ENCODE measurements around the gene ROBO1.

The ROBO1 gene

DNA sequence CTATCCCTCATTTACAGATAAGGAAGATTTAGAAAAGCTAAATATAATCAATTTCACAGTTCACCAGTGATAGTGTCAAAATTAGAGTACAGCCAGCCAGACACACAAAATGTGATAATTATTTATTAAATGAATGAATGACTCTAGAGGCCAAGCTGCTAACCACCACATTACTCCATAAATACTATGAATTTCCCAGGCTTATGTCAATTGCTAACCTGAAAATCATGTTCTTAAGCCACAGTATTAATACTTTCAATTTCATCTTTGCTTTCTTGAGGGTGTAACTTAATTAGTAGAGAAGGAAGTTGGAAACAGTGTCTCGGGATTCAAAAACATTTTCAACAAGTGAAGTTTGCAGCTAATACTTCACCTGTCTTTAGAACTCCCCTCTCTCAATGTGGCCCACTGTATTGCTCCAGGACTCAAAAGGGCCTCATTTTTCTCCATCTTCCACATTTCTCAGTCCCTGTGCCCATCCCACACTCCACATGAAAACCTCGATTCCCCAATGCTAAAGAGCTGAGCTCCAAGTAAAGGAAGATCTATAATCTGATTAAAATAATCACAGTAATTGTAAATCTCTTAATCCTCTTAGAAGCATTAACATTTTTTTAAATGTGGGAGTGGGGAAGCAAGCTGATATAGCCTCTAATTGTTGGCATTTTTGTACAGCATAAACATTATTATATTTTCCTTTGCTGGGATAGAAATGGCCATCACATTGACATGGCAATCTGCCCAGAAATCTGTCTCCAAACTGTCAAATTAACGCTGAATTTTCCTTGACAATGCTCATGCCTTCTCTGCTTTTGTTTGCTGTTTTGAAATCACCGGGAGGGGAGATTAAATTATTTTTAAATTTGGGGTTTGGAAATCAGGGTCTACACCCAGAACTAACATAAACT is 765.1 kb downstream of the ROBO1 start:
- no peak for DNase-seq

- DNase-seq, result no peak
Observed at GRCh38 chr3:79001255-79001654, 766.5 kb downstream of the ROBO1 start.

GRCh38 chr3:78999139-78999538 is 768.7 kb downstream of the ROBO1 start:
- no peak for DNase-seq

DNA sequence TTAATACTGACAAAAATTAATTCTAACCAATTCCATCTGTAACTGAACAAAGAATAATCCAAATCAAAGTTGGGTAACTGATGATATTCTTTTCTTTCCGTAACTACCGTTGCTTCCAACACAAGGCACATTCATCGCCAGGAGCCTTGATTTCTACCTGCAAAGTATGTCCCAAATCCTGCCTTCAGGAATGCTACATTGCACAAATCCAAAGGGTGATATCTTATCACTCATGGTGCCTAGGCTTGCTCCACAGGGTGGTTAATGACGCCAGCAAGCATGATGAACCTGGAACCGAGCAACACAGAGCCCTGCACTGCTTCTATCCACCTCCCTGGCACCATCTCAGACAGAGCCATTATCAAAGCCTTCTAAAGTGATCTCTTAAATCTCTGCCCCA is 772.7 kb downstream of the ROBO1 start:
- no peak for DNase-seq

DNA sequence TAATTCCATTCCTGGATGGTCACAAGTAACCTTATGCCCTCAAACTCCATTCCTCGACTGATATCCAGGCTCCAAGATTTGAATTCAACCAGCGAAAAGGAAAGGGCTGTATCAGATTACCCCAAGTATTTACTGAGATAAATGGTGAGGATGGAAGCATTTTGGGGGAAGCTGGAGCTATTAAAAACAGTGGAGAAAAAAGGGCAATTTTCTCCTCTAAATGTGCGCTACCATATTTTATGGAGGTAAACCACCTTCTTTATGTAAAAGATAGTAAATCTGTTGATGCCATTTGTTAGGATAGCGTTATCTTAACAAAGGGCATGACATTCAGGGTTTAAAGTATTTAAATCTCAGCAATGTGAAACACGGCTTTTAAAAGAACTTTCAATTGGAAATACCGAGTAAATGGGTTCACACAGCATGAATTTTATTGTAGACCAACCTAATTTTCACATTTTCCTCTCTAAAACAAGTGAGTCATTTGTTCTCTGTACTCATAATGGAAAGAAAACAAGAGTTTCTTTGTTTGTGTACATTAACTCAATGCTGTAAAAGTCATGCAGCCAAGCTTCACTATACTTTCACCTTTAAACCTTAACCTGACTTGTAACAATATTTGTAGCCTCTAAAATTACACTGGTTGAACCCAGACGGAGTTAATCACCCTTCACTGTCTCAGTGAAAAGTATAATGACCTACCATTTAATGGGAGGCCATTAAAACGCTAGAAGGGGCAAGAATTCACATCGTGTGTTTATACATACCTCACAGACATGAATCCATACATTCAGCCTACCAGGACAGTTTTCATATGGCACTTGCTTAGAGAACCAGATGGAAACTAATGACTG is 773.4 kb downstream of the ROBO1 start:
- DNase-seq, result no peak

DNA sequence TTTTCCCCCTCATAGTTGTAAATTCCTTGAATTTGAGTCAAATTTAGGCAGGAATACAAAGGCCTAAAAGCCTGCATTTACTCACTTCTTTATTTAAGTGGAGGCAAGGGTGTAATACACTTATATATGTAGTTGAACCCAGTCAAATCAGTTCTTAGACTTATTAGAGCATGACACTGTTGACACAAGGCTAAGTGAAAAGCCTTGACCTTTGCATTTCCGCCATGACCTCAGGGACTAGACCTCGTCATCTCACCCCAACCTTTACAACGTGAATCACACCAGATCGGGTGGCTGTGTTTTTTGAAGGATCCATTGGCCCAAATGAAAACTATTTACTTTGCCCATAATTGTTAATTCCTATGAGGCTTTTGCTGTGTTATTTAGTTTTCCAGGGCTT is 774.4 kb downstream of the ROBO1 start:
- no peak for DNase-seq

GRCh38 chr3:78992830-78993229 is 775.0 kb downstream of the ROBO1 start:
- DNase-seq, result no peak

GRCh38 chr3:78992400-78992799 is 775.4 kb downstream of the ROBO1 start:
- DNase-seq, result no peak

DNA sequence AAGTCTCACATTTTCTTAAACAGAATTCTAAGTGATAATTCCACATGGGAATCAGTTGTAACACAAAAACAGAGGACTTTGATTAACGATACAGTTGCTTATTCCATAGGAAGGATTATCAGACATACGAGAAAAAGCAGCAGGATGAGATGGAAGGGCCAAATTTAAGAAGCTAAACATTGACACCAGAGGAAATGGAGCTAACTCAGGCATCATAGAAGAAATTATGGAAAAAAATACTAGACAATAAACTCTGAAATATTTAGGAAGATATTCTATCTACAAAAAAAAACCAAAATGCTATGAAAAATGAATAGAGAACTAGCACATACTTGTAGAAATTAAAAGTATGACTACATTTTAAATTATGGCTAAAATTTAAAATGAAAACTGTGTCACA is 776.1 kb downstream of the ROBO1 start:
- DNase-seq, result no peak

DNA sequence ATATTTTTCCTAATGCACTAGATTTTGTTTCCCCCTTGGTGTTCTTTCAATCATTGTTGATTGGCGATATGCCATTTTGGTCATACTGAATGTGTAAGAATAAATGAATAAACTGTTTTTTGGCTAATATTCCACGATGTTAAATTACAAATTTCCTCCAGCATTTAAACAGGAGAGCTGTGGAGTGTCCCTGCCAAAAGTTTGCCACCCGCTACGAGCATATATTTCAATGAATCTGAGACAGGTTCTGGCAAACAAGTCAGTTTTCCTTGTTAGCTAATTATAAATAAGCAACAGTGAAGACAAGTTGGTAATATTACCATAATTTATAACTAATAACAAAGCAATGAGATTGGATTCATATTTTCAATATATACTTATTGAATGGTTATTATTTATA is 777.6 kb downstream of the ROBO1 start:
- no peak for DNase-seq

DNA sequence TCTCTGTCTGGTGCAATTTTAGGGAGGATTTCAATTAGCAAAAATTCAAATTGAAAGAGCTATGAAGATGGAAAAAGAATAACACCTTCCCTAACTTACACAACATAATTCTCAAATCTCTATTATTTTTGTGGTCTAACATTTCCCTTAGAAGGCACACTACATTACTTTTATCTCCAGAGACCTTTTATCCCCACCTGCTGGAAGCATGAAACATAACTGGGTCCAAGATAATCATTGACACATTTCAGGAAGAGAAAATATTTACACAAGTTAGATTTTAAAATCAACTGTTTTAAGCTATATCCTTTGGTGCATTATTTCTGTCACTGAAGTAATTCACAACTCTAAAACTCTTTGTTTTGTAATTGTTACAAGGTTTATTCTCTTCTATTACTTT is 779.5 kb downstream of the ROBO1 start:
- DNase-seq, result no peak

DNA sequence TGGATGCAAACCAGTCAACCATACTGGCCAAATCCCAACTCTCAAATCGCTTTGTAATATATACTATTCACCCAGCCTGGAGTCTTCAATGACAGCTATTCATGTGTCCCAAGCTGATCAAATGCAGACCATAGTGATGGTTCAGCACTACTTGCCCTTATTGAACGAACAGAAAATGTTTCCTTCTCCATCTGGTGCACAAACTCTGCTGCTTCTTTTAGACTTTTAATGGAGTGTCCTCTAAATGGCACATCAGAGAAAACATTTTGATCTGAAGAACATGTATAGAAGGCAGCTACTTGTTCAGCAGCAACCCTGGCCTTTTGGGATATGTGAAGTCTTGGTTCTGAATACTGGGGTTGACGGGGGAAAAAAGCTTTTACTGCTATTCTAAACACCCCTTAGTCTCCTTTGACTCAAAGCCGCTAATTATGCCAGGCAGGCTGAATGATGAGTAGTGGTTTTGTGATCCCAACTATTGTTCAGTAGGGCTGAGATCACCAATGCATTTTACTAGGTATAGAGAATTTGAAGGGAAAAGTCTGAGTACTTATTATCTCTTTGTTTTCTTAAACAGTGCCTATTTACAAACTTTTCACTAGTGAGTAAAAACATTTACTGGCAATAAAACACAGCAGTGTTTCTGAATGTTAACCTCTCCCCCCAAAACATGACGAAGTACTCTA is 781.2 kb downstream of the ROBO1 start:
- no peak for DNase-seq

DNA sequence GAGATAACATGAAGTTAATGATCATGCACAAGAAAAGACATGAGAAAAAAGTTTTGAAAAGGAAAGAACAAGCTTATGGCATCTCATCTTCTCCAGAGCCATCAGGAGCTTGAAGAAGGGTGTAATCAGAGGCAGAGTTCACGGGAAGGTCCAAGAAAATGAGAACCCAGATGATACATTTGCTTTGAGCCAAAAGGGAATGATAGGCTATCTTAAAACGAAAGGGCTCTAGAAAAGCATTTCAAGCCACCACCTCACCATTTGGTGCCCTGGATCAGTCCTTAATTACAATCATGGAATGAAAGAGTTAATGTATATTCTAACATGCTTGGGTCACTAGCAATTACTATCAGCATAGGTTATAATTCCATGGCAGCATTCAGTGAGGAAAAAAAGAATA is 781.8 kb downstream of the ROBO1 start:
- no peak for DNase-seq

- no peak for DNase-seq
Observed at GRCh38 chr3:78979028-78979427, 788.8 kb downstream of the ROBO1 start.

GRCh38 chr3:78978037-78978436 is 789.8 kb downstream of the ROBO1 start:
- DNase-seq, result no peak

DNA sequence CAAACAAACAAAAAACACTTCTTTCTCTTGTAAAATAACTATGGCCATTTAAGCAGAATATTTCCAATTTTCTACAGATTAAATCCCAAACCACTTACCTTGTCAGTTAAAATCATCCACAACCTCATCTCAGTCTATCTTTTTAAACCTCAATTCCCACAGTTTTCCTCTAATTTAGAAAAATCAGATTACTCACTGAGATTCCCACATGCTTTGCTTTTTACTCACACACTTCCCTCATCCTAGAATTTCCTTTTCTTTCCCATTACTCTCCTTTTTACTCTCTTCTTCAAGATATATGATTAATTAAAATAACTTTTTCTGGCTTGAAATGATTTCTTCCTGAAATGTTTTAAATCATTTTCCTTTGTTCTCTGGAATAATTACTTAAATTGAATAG is 790.7 kb downstream of the ROBO1 start:
- DNase-seq, result no peak

GRCh38 chr3:78976200-78976599 is 791.6 kb downstream of the ROBO1 start:
- DNase-seq, result no peak

DNA sequence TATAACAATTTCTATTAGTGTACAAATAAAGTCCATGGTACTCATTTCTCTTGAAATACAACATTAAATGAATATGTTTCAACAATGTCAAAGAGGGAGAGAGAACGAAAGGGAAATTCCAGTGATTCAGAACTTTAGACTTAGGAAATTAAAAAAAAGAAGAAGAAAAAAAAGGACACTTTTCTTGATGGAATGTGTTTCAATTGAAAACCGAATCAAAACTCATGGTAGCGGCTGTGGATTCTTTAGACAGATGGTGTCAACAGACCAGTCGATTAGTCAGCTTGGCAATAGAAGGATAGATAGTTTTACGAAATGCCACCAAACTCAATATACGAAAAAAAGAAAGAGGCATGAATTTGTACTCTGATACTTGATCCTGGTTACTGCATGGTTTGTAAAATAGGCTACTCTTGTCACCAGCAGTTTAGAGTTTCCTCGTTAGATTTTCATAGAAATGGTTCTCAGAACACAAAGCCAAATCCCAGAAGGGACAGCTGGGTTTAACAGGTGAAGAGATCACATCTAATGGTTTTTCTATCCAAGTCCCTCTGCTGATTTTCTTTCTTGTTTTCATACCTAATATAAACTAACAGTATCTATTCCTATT is 793.5 kb downstream of the ROBO1 start:
- no peak for DNase-seq

DNA sequence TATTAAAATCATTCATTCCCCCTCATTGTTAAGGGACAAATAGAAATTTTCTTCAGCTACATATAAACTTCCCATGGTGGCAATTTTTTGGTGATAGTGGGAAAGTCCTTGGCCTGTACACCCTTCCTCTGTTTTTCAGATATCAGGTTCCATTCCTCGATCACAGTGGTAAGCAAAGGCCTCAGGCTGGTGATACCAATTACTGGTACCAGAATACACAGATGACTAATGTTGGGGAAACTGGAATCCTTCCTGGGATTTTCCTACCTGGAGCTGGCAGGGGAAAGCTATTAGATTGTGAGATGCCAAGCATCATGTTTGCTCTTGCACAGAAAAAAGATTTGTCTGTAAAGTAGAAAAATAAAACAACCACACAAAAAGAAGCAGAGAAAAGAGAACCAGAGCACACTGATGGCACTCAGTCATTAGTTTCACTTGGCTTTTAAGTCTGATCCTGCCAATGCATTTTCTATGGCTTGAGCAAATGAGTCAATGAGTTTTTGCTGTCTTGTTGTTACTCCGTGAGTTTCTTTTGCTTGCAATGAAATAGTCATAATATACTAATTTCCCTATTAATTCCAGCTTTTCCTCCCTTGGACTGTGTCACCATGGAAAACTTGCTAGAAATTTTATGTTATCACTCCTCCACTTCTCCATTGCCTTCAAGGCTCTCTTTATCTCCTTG is 795.0 kb downstream of the ROBO1 start:
- no peak for DNase-seq

DNA sequence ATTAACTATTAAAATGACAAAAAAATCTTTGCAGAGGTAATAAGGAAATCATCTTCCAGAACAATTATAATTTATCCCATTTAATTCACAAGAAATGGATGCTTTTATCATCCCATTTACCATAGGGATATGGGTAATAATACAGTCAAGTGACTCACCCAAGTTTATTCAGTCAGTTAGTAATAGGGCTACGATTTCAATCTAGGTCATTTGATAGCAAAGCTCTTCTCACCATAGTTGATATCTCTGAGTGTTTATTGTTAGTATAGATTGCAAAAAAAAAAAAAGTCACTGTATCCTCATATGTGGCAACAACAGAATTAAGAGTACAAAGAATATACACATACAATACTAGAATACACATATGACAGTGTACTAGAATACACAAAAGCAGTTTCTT is 797.1 kb downstream of the ROBO1 start:
- no peak for DNase-seq

DNA sequence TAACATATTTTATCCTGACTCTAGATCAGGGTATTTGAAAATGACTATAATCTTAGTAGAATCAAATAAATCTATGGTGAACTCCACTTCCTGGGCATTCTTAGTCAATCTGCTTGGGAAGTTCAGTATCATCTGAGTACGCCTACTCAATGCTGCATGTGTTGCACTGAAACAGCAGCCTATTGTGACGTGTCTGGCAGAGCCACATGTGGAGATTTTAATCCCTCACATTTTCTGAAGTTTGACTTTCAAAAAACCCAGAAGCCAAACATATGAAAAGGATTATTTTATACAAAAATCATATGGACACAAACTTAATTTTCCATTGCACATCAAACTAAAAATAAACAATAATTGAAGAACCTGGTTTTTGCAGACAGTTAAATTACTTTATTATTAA is 798.3 kb downstream of the ROBO1 start:
- no peak for DNase-seq

DNA sequence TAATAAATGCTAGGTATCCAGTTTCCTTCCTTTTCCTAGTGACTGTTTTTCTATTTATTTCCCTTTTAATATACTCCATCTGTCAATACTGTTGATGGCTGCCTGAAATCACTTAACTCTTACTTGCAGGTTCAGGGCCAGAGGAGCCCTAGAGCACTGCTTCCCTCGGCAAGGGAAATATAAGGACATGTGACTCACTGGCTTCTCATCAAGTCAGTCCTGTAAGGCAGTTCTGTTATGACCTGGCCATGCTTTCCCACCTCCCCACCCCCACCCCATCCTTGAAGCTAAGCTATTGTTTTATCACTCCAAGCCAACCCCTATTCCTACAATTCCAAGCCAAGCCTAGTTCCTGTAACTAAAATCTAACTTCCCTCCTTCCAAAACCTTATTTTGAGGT is 800.7 kb downstream of the ROBO1 start:
- DNase-seq, result no peak

- DNase-seq, result no peak
Observed at GRCh38 chr3:78963771-78964170, 804.0 kb downstream of the ROBO1 start.
